GM11168 (cell line): ENCODE data around the gene ATE1.
"Not testable (repeated sequence)": the region's sequence is repeated elsewhere in the genome, so short reads cannot be mapped to it uniquely, and the experiment has no call there.

Experiments used
- in situ Hi-C: fragments of 300-500 bp; cut with MboI; formaldehyde crosslinking; loops from one replicate; pipeline ENCODE4 v1.12.0; 2022; ENCODE audit warnings: low sequenced_read_pairs; ENCODE audit not compliant: unreplicated experiment

ATE1 gene

GRCh38 chr10:121930268-121931085 is 2.6 kb upstream of the ATE1 start:
- in situ Hi-C loops: not testable (repeated sequence)

DNA sequence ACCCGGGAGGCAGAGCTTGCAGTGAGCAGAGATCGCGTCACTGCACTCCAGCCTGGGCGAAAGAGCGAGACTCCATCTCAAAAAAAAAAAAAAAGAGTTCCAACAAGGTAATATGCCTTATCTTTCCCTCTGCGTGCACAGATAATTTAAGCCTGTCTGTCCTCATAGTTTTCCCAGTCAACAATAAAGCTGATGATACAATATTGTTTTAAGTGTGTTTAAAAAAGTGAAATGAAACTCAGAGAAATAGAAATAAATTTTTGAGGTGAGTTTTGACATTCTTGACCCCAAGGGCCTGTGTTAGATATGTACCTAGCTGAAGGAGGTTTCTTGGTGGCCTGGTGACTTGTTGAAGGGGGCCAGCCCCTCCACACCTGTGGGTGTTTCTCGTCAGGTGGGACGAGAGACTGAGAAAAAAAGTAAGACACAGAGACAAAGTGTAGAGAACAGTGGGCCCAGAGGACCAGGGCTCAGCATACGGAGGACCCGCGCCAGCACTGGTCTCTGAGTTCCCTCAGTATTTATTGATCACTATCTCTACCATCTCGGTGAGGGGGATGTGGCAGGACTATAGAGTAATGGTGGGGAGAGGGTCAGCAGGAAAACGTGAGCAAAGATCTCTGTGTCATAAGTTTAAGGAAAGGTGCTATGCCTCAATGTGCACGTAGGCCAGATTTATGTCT is 1.9 kb upstream of the ATE1 start:
- in situ Hi-C loops: not testable (repeated sequence)

DNA sequence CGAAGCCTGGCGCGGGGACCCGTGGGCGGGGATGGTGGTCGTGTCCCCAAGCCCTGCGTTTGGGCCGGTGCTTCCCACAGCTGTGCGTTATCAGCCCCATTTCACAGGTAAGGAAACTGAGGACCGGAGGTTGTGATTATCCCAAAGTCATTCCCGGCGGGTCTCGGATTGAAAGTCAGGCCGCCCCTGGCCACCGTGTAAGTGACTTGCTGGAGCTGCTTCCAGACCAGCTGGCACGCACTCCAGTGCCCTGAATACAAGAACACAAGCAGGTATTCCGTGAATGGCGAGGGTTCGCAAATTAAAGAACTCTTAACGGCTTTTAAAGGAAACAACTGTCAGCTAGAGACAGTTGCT is 675 bp upstream of the ATE1 start:
- in situ Hi-C loops: no loop called here

DNA sequence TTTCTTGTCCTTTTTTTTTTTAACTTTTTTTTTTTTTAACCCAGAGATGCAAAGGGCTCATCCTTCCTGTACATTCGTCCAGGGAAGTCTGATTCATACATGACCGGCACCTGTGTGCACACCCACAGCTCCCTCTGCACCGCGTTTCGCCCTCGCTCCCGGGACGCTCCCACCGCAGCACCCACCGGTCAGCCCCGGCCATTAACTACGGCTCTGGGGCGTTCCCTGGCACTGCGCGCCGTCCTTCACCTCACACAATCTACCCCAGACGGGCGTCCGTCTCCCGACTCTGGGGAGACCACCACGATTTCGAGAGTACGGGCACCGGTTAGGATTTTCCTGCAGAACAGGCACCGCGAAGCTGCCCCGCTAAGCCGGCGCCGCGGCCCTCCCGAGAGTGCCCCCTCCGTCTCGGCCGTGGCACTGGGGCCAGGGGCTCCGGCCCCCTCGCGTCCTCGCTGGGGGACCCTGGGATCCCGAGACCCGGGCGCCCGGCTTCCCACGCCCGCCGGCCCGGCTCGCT is 452 bp downstream of the ATE1 start:
- in situ Hi-C loops: no loop called here

GRCh38 chr10:121926671-121927317 is 1.0 kb downstream of the ATE1 start:
- in situ Hi-C loops: no loop called here

GRCh38 chr10:121926157-121926556 is 1.7 kb downstream of the ATE1 start:
- in situ Hi-C loops: no loop called here

DNA sequence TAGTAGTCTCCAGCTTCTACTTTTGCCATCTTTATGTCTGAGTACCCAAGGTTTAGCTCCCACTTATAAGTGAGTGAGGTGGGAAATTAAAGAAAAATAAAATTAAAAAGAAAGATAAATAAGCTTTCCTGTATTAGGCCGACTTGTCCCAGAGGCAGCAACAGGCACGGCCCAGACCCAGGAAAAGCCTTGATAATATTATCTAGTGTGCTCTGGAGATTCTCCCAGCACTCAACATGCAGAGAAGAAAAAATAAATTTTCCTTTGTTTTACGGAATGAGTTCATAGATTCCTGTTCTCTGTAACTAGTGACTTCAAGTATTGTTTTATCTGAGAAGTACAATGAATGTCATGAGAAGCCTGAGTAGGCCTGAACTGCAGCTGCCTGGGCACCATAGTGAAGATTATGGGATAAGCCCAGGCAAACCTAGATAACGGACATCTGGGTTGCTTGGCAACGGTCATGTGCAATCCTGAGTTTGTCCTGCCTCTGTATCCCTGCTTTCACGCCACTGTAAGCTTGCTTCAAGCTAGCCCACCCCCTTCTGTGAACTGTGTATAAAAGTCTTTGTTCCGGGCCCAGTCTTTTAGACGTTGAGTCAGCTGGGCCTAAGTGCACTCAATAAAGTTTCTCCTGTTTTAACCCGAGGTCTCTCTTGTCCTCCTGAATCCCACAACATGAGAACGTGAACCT is 6.4 kb downstream of the ATE1 start:
- in situ Hi-C loops: no loop called here

- in situ Hi-C loops: no loop called here
Observed at GRCh38 chr10:121919666-121920065, 8.2 kb downstream of the ATE1 start.

- in situ Hi-C loops: not testable (repeated sequence)
Observed at GRCh38 chr10:121918800-121919199, 9.0 kb downstream of the ATE1 start.

GRCh38 chr10:121914661-121915060 is 13.2 kb downstream of the ATE1 start:
- in situ Hi-C loops: no loop called here

- in situ Hi-C loops: no loop called here
Observed at GRCh38 chr10:121911421-121911697, 16.5 kb downstream of the ATE1 start.

DNA sequence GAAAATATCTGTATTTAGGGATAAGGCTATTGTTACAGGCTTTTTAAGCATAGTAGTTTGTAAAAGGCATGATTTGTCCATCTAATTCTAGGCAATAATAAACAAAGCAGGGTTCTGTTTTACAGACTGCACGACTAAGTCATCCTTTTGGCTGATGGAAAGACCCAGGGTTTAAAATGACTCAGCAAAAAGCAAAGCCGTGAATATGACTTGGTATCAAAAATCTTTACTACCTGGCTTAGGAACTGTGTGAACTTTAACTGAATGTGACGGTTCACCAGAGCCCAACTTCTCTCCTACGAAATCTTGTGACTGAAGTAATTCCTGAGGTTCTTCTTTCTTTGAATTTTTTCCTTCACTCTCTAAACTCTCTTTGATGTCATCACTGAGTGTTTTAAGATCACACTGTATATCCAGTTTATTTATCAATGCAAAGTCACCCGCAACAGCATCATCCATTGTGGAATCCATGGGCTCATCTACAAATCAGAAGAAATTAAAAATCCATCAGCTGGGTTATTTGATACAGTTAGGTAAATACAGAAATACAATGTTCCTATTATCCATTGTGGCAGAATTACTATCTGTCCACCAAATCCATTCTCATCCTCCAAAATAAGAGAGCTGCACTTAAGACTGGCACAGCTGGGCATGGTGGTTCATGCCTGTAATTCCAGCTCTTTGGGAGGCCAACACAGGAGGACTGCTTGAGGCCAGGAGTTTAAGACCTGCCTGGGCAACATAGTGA is 17.0 kb downstream of the ATE1 start:
- in situ Hi-C loops: no loop called here

DNA sequence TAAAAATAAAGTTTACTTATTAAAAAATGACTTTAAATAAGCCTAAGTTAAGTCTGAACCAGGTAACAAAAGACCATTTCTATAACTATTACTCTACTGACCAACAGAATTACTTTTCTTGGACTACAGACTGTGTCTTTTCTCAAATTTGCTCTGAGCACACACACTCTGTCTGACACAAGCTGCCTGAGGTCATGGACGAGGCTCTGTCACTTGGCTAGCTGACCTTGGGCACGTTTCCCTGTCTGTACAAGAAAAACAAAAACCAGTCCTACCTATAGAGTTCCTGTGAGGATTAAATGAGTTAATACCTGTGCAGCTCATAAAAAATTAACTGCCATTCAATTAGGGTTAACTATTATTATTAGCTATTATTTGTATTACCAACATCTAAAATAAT is 22.9 kb downstream of the ATE1 start:
- in situ Hi-C loops: no loop called here

DNA sequence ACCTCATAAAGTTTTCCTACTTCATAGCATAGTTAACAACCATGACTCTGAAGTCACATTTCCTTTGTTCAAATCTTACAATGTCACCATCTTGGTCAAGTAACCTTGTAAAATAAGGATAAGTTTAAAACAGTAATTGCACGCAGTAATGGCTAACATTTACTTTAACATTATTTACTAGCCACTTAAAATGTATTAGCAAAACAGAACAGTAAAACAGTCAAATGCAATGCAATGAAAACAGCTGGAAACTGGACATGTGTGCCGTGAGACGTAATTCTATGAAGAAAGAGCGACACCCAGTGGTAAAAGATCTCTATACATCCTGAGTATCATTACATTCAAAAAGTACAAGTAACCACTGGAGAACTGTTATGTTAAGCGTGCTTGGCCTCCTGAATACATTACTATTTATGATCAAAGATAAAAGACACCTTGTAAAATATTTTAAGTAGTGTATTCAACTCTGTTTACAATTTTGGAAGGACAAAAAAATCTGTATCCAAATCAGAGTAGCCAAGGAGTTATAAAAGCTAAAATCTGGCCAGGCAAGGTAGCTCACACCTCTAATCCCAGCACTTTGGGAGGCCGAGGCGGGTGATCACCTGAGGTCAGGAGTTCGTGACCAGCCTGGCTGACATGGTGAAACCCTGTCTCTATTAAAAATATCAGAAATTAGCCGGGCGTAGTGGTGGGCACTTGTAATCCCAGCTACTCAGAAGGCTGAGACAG is 27.2 kb downstream of the ATE1 start:
- in situ Hi-C loops: no loop called here

- in situ Hi-C loops: loop anchor here (25.0 kb wide), 1 partner anchor 962 kb away; no protein-coding TSS in a partner anchor
Observed at GRCh38 chr10:121899727-121900126, 28.1 kb downstream of the ATE1 start.

DNA sequence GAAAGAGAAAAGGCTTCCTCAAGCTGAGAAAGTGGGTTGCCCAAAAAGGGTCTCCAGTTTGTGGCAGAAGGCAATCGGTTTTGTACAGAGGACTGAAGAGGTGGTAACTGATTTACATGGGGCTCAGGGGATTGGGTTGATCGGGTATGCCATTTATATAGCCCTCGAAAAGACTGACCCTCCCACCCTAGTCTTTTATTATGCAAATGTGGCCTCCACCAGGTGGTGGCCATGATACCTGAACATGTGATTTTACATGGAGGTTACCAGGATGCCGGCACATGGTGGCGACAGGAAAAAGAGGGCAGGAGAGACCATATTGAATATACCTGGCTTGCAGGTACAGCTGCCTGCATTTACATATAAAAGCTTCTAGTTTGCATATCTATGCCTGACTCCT is 36.7 kb downstream of the ATE1 start:
- in situ Hi-C loops: loop anchor here (25.0 kb wide), 1 partner anchor 954 kb away; no protein-coding TSS in a partner anchor

DNA sequence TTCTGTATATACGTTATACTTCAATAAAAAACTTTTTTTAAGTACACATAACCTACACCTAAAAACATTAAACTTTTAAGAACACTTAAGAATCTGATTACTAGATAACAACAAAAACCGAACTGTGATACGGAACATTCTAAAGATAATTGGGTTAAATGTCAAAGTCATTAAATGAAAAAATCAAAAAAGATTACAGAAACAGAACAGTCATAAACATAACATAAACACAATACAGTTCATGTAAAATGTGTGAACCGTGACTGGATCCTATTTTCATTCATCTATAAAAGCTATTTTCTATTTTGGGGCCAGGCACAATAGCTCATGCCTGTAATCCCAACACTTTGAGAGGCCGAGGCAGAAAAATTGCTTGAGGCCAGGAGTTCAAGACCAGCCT is 38.6 kb downstream of the ATE1 start:
- in situ Hi-C loops: loop anchor here (25.0 kb wide), 1 partner anchor 952 kb away; no protein-coding TSS in a partner anchor

GRCh38 chr10:121886997-121887622 is 40.7 kb downstream of the ATE1 start:
- in situ Hi-C loops: loop anchor here (25.0 kb wide), 1 partner anchor 950 kb away; no protein-coding TSS in a partner anchor

DNA sequence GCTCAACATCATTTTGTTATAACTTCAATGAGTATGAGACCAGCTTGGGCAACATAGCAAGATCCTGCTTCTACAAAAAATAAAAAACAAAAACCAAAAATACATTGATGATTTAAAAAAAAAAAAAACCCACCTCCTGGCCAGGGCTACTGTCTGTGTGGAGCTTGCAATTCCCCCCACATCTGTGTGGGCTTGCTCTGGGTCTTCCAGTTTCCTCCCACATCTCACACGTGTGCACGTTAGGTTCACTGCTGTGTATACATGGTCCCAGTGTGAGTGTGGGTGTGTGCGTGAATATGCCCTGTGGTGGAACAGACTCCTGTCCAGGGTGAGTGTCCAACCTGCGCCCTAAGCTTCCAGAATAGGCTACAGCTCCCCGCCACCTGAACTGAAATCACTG is 41.6 kb downstream of the ATE1 start:
- in situ Hi-C loops: loop anchor here (25.0 kb wide), 1 partner anchor 949 kb away; no protein-coding TSS in a partner anchor
